Muscle of leg (tissue), 16 donors: ENCODE results near the gene RFXANK. TPM values are rescaled to one million over a fixed set of nuclear protein-coding genes. Genes with fewer than 3 reads are reported as not detected.
"Not testable (repeated sequence)": the region's sequence is repeated elsewhere in the genome, so short reads cannot be mapped to it uniquely, and the experiment has no call there.

Experiments used
- DNase-seq: peaks from one replicate; pipeline ENCODE4 v3.0.0; 2013
- H3K27ac ChIP-seq: one replicate; pipeline ENCODE4 v1.5.1; 2013; ENCODE audit warnings: mild to moderate bottlenecking, low read length, control low read depth
- H3K27me3 ChIP-seq: one replicate; pipeline ENCODE4 v1.6.1; 2013; ENCODE audit warnings: low read length; ENCODE audit not compliant: control insufficient read depth, insufficient read depth
- H3K36me3 ChIP-seq: one replicate; pipeline ENCODE4 v1.6.1; 2013; ENCODE audit warnings: low read length; ENCODE audit not compliant: control insufficient read depth, insufficient read depth
- H3K4me1 ChIP-seq: one replicate; pipeline ENCODE4 v1.6.1; 2013; ENCODE audit warnings: low read length; ENCODE audit not compliant: control insufficient read depth, insufficient read depth
- H3K4me3 ChIP-seq: one replicate; pipeline ENCODE4 v1.5.1; 2013; ENCODE audit warnings: low read length, control low read depth
- H3K9me3 ChIP-seq: replicated peaks from 2 replicates; pipeline ENCODE4 v1.6.1; 2013; ENCODE audit warnings: low read depth, low read length; ENCODE audit not compliant: control insufficient read depth
- WGBS: methylation state at CpG from one replicate; pipeline ENCODE4 v1.1.5; 2013; ENCODE audit warnings: missing lambda C conversion rate; ENCODE audit not compliant: insufficient coverage; 5-methylcytosine and 5-hydroxymethylcytosine counted together
- long read RNA-seq, 11 donors: transcript quantifications; one replicate each; lab custom pipeline, GENCODE V29; 2026
- polyA plus RNA-seq, 8 donors: library from polyadenylated mRNA; unstranded; fragments of 120-200 nt; gene quantifications; one replicate each; pipeline versions ENCODE4 v1.2.1 to v1.2.3, GENCODE V29; 2013; ENCODE audit warnings: inconsistent platforms in 1 of 8, low replicate concordance in 1 of 8; ENCODE audit not compliant: insufficient read length in 8 of 8, insufficient read depth in 1 of 8
- total RNA-seq: library from RNA; stranded (reverse); fragments of 120-200 nt; gene quantifications from one replicate; pipeline ENCODE4 v1.2.4, GENCODE V29; 2013

RFXANK gene, protein sequence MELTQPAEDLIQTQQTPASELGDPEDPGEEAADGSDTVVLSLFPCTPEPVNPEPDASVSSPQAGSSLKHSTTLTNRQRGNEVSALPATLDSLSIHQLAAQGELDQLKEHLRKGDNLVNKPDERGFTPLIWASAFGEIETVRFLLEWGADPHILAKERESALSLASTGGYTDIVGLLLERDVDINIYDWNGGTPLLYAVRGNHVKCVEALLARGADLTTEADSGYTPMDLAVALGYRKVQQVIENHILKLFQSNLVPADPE
- total RNA-seq: 125 TPM
- polyA plus RNA-seq: 10 to 100 TPM; 57.1 to 84.2 (median 71.0) TPM
- long read RNA-seq, donor 1, partial matches to known transcripts: 9 of 13 reads
- long read RNA-seq, donor 1, other reads (novel, unspliced or antisense): 0 of 13 reads
- long read RNA-seq, donor 2, partial matches to known transcripts: 0 of 1 reads
- long read RNA-seq, donor 2, other reads (novel, unspliced or antisense): 0 of 1 reads
- long read RNA-seq, donor 3, transcript RFXANK-203 (9 exons, 1,212 nt): major isoform, 8 of 27 reads
- long read RNA-seq, donor 3, partial matches to known transcripts: 5 of 27 reads
- long read RNA-seq, donor 3, other reads (novel, unspliced or antisense): 14 of 27 reads
- long read RNA-seq, donor 4, partial matches to known transcripts: 0 of 13 reads
- long read RNA-seq, donor 4, other reads (novel, unspliced or antisense): 7 of 13 reads
- long read RNA-seq, donor 5, transcript RFXANK-203 (9 exons, 1,212 nt): major isoform, 12 of 57 reads
- long read RNA-seq, donor 5, partial matches to known transcripts: 35 of 57 reads
- long read RNA-seq, donor 5, other reads (novel, unspliced or antisense): 5 of 57 reads
- long read RNA-seq, donor 6, transcript RFXANK-203 (9 exons, 1,212 nt): major isoform, 22 of 70 reads
- long read RNA-seq, donor 6, partial matches to known transcripts: 42 of 70 reads
- long read RNA-seq, donor 6, other reads (novel, unspliced or antisense): 0 of 70 reads
- long read RNA-seq, donor 7, transcript RFXANK-203 (9 exons, 1,212 nt): major isoform, 13 of 47 reads
- long read RNA-seq, donor 7, partial matches to known transcripts: 13 of 47 reads
- long read RNA-seq, donor 7, other reads (novel, unspliced or antisense): 17 of 47 reads
- long read RNA-seq, donor 8, transcript RFXANK-203 (9 exons, 1,212 nt): major isoform, 7 of 20 reads
- long read RNA-seq, donor 8, partial matches to known transcripts: 0 of 20 reads
- long read RNA-seq, donor 8, other reads (novel, unspliced or antisense): 10 of 20 reads
- long read RNA-seq, donor 9, transcript RFXANK-203 (9 exons, 1,212 nt): major isoform, 11 of 42 reads
- long read RNA-seq, donor 9, partial matches to known transcripts: 19 of 42 reads
- long read RNA-seq, donor 9, other reads (novel, unspliced or antisense): 9 of 42 reads
- long read RNA-seq, donor 10, transcript RFXANK-203 (9 exons, 1,212 nt): major isoform, 10 of 24 reads
- long read RNA-seq, donor 10, partial matches to known transcripts: 0 of 24 reads
- long read RNA-seq, donor 10, other reads (novel, unspliced or antisense): 10 of 24 reads
- long read RNA-seq, donor 11, transcript RFXANK-203 (9 exons, 1,212 nt): major isoform, 7 of 38 reads
- long read RNA-seq, donor 11, partial matches to known transcripts: 13 of 38 reads
- long read RNA-seq, donor 11, other reads (novel, unspliced or antisense): 18 of 38 reads

DNA sequence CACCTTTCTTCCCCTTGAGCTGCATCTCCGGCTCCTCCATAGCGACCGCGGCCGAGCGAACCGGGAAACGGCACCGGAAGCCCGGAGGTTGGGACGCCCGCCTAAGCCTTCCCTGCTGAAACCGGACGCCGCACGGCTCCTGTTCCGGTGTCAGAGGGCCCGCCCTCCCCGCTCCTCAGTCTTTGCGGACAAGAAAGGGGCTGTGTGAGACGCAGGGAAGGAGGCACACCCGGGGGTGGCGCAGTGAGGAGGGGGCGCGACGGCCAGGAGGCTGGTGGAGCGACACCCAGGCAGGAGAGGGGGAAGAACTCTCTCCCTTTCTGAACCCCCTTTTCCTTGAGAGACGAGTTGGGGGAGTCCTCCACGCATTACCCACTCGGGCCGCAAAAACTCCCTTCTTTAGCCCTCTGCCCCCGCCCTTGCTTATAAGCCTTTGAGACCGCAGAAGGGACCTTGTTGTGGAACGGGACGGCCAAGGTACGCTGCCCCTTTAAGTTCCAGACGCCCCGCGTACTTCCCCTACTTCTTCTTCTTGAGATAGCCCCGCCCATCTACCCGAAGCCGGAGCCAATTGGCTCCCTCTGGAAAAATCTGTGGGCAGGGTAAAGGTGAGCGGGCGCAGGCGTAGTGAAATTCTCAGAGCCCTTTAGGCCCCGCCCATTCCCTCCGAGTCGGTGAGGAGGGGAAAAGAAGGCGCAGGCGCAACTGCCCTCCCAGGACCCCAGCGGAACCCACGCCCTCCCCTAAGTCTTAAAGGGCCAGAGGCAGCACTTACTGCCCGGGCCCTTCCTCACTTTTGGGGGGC, at the start of gene RFXANK, which contains the start of gene BORCS8:
RFXANK (plus strand) TSS at position 181 of the 805 bp plus-strand sequence. CDS start 1,689 bp downstream, outside the sequence.
BORCS8 (minus strand) TSS at position 75 of the 805 bp plus-strand sequence; CDS start at position 40, 35 bp downstream.
- H3K36me3 ChIP-seq: peaks cover 22% of the 10 kb centered on the region
- H3K4me3 ChIP-seq: peak within 1 kb of the TSS; percentile 90
- under 1% methylated on average over 25 of the region's 53 CpGs for WGBS
- H3K27me3 ChIP-seq: no peaks in the 10 kb centered on the region
- H3K9me3 ChIP-seq: no peaks in the 10 kb centered on the region
- DNase-seq: peak; percentile 100
- H3K4me1 ChIP-seq: peaks cover 25% of the 10 kb centered on the region
- H3K27ac ChIP-seq: peak within 1 kb of the TSS; percentile 100

DNA sequence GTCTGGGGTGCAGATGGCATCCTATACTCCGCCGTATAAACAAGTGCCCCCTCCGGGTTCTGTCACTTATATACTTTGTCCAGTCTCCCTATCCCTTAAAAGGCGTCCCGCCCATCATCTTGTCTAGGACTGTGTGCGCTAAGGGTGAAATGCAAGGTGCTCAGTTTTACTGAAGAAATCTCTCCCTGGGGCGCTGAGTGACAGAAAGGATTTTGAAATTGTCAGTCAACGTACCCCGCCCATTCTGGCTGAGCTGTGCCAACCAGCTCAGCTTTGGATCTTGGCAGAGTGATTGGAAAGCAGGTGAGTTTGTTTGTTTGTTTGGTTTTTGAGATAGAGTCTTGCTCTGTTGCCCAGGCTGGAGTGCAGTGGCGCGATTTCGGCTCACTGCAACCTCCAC, 49.7 kb upstream of the RFXANK start:
- H3K9me3 ChIP-seq: peaks cover 1% of the 10 kb centered on the region
- H3K4me3 ChIP-seq: no peak overlapping the region
- H3K4me1 ChIP-seq: peaks cover 15% of the 10 kb centered on the region
- DNase-seq: no peak
- H3K36me3 ChIP-seq: peaks cover 10% of the 10 kb centered on the region
- H3K27ac ChIP-seq: no peak overlapping the region
- WGBS: 95% methylated on average over 3 of the region's 12 CpGs
- H3K27me3 ChIP-seq: no peaks in the 10 kb centered on the region

DNA sequence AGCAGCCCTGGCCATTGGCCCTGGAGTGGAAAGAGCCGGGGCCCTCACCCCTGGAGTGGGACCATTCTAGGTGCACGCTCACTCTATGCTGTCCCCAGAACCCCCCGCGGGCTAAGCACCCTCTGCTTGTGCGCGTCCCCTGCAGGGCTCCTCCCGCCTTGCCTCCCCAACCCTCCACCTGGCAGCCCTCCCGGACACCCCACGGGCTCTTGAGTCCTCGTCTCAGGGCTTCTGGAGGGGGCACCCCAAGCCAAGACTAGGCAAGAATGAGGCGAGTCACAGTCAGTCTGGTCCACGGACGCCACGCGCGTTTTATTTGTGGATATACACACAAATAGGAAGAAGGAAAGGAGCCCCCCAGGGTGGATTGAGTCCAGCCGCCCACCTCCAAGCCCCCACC, 46.8 kb upstream of the RFXANK start:
- Histone ChIP-seq H3K9me3 (peaks cover 2% of the 10 kb centered on the region), H3K4me3 (no peak overlapping the region), H3K4me1 (peaks cover 7% of the 10 kb centered on the region), H3K27me3 (no peaks in the 10 kb centered on the region), H3K27ac (no peak overlapping the region), H3K36me3 (peaks cover 24% of the 10 kb centered on the region)
- 72% methylated on average over 17 of the region's 17 CpGs for WGBS
- no peak for DNase-seq

DNA sequence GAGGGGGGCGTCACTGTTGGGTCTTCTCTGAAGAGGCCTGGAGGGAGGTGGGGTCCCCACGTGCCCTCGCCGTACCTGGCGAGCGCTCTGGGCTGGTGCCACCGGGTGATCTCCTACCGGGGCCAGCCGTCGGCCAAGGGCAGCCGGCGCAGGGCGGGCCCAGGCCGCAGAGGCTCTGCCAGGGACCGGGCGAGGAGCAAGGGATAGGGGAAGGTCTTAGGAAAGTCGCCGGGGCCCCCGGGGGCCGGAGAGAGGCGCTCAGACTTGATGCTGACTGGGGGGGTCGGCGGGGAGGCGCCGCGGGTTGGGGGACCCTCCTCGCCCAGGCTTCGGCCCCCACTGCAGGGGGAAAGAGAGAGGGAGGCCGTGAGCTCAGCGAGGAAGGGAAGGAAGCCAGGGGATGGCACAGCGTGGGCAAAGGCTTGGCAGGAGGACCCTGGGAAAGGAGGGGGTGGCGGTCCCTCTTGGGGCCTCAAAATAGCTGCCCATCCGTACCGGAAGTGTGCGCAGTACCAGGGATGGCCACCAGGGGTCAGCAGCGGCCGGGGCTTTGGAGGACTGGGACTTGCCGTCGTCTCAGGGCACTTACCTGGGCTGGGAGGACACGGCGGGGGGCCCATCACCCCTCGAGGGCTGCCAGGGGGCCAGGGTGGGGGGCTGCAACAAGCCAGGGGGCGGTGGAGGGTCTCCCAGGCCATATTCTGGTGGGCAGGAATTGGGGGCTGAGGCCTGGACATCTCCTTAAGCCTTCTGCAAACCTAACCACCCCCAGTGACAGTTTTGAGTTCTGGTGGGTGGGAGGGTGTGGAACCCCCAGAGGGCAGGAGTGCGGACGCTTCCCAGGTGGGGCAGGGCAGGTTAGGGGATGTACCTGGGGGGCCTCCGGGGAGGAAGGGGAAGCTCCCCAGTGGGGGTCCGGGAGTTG, 46.1 kb upstream of the RFXANK start:
- peak; percentile 68 for DNase-seq
- no peak overlapping the region for H3K27ac ChIP-seq
- peaks cover 7% of the 10 kb centered on the region for H3K4me1 ChIP-seq
- H3K36me3 ChIP-seq: peaks cover 24% of the 10 kb centered on the region
- H3K27me3 ChIP-seq: no peaks in the 10 kb centered on the region
- 19% methylated on average over 37 of the region's 47 CpGs for WGBS
- peaks cover 2% of the 10 kb centered on the region for H3K9me3 ChIP-seq
- peak overlapping the region; percentile 13 for H3K4me3 ChIP-seq

DNA sequence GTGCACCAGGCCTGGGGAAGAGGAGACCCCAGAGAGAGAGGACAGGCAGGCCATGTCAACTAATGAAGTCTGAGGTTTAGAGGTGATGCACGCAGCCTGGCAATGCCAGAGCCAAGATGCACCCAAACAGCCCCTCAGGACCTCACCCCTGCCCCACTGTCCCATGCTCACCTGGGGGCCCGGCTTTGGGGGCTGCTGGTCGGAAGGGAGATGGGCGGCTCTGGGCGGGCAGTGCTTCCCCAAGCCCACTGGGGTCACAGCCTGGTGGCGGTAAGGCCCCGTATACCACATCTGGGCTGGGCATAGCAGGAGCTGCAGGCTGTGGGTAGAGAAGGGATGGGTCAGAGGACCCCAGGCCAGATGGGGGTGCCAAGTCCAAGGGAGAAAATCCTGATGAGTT, 45.2 kb upstream of the RFXANK start:
- Histone ChIP-seq H3K4me1 (peaks cover 7% of the 10 kb centered on the region), H3K36me3 (peaks cover 24% of the 10 kb centered on the region), H3K27me3 (no peaks in the 10 kb centered on the region), H3K4me3 (no peak overlapping the region), H3K27ac (no peak overlapping the region), H3K9me3 (peaks cover 2% of the 10 kb centered on the region)
- DNase-seq: no peak
- 94% methylated on average over 7 of the region's 7 CpGs for WGBS

DNA sequence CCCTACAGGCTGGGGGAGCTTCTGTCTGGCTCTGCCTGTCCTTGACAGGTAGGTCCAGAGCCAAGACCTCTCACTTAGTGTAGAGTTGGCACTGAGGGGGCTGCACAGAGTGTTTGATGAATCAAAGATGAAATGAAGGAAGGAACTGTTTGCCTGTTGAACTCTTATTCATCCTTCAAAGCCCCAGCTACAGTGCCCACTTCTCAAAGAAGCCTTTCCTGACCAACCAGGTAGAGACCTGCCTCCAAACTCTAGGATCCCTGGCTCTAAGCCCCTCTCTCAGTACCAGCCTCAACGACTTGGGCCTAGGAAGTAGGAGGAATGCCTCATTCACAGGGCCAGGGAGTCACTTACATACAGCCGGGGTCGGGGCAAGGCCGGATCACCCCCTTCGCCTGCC, 44.7 kb upstream of the RFXANK start:
- H3K4me1 ChIP-seq: peaks cover 7% of the 10 kb centered on the region
- no peaks in the 10 kb centered on the region for H3K27me3 ChIP-seq
- no peak overlapping the region for H3K4me3 ChIP-seq
- H3K9me3 ChIP-seq: peaks cover 2% of the 10 kb centered on the region
- peaks cover 24% of the 10 kb centered on the region for H3K36me3 ChIP-seq
- no peak for DNase-seq
- 100% methylated on average over 4 of the region's 5 CpGs for WGBS
- H3K27ac ChIP-seq: no peak overlapping the region

DNA sequence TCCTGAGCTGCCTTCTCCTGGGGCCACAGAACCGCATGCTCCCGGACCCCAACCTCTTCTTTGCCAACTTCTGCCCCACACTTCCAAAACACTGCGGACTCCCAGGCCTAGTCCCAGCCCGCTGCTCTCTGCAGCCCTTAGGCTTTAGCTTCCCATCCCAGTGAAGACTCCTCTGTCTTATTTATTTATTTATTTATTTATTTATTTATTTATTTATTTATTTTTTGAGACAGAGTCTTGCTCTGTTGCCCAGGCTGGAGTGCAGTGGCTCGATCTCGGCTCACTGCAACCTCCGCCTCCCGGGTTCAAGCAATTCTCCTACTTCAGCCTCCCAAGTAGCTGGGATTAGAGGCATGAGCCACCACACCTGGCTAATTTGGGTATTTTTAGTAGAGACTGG, 43.6 kb upstream of the RFXANK start:
- 79% methylated on average over 2 of the region's 8 CpGs for WGBS
- not testable (repeated sequence) for DNase-seq, H3K27me3 ChIP-seq, H3K27ac ChIP-seq, H3K4me1 ChIP-seq, H3K4me3 ChIP-seq, H3K9me3 ChIP-seq
- H3K36me3 ChIP-seq: peaks cover 24% of the 10 kb centered on the region

DNA sequence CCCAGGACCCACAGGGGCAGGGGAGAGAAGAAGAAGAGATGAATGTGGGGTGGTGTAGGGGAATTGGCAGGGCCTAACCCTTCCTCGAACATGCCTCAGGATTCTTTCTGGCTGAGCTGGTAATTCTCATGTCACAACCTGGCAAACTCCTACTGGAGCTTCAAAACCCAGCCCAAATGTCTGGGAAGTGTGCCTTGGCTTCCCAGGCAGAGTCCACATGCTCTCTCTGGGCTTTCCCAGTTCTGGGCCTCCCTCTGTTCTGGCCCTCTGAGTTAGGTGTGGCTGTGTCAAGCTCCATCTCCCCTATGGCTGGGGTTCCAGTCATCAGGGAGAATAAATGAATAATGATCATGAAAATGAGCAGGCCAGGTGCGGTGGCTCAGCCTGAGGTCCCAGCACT, 42.6 kb upstream of the RFXANK start:
- H3K9me3 ChIP-seq: peaks cover 2% of the 10 kb centered on the region

More for the DNA sequence above, 42.6 kb upstream of the RFXANK start:
- DNase-seq: no peak
- H3K36me3 ChIP-seq: peaks cover 24% of the 10 kb centered on the region
- no peaks in the 10 kb centered on the region for H3K27me3 ChIP-seq
- 57% methylated on average over 1 of the region's 2 CpGs for WGBS
- H3K4me1 ChIP-seq: peaks cover 7% of the 10 kb centered on the region
- no peak overlapping the region for H3K27ac ChIP-seq
- H3K4me3 ChIP-seq: no peak overlapping the region
